ENCODE measurements around the gene FRG2.
"Not testable (repeated sequence)": the region's sequence is repeated elsewhere in the genome, so short reads cannot be mapped to it uniquely, and the experiment has no call there.

FRG2 gene

GRCh38 chr4:190015538-190016368 is 11.3 kb downstream of the FRG2 start:
- DNase-seq, result no peak

DNA sequence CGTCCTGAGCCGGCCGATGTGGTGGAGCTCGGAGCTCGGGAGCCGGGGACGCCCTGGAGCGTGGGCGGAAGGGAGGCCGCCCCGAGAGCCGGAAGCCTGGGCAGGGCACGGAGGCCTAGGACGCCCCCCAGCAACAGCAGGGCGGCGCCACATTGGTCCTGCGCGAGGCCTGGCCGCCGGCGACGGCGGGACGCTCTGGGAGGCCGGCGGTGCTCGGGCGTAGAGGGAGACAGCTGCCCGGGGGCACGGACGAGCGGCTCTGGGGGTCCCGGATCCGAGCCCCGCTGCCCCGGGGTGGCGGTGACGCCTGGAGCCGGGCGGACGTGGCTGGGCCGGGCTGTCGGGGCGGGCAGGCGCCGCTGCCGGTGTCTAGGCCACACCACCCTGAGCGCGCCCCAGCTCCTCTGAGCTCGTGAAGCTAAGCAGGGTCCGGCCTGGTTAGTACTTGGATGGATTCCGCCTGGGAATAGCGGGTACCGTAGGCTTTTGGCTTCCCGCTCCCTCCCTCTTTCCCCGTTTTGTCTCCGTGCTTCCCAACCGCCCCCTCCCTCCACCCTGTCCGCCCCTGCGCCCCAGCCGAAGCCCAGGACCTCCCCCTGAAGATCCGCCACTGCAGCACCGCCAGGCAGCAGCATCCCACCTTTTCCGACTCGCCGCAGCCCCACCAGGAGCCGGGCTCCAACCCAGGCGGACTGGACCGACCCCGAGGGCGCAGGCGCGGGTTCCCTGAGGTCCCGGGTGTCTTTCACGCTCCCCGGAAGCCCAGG is 12.1 kb downstream of the FRG2 start:
- DNase-seq, result no peak

DNA sequence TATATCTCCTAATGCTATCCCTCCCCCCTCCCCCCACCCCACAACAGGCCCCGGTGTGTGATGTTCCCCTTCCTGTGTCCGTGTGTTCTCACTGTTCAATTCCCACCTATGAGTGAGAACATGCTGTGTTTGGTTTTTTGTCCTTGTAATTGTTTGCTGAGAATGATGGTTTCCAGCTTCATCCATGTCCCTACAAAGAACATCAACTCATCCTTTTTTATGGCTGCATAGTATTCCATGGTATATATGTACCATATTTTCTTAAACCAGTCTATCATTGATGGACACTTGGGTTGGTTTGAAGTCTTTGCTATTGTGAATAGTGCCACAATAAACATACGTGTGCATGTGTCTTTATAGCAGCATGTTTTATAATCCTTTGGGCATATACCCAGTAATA is 37.1 kb downstream of the FRG2 start:
- not testable (repeated sequence) for DNase-seq

GRCh38 chr4:189988877-189989431 is 38.1 kb downstream of the FRG2 start:
- no peak for DNase-seq

- DNase-seq, result not testable (repeated sequence)
These were observed 41.3 kb downstream of the FRG2 start for GRCh38 chr4:189985651-189986243.

- not testable (repeated sequence) for DNase-seq
These were observed 42.4 kb downstream of the FRG2 start for GRCh38 chr4:189984661-189985060.

- not testable (repeated sequence) for DNase-seq
These were observed 43.0 kb downstream of the FRG2 start for GRCh38 chr4:189983916-189984526.

GRCh38 chr4:189981970-189982369 is 45.1 kb downstream of the FRG2 start:
- DNase-seq, result no peak

- not testable (repeated sequence) for DNase-seq
These were observed 46.8 kb downstream of the FRG2 start for GRCh38 chr4:189980292-189980691.

DNA sequence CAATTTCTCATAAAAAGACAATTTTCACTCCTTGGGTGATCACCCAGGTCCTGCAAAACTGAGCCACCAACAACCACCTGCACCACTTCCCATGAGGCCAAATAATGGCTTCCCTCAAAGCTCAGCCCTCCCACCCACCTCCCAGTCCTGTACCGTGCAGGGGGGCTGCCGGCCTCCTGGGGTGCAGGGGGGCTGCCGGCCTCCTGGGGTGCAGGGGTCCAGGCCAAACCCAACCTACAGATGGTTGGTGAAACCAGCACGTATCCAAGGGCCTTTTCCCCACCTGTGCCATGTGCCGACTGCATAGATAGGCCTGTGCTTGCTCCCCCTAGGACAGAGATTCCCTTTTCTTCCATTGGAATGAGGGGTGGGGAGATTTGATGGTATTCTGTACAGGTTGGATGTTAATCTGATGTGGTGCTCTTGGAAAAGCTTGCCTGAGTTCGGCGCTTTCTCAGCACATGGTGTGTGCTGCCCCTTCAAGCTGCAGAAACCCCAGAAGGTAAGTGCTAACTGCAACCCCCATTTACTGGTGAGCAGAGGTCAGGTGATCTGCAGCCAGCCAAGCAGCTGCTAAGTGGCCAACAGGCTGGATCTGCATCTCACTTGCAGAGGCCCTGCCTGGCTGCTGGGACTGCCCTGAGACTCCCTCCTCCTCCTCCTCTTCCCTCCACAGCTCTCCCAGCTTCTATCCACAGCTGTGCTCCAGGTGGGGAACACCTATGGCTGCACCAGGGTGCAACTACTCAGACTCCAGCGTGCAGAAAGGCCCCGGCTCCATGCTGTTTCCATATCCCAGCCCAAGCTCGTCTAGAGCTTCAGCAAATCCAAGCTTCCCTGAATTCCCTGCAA is 47.6 kb downstream of the FRG2 start:
- no peak for DNase-seq
